Measurements from ENCODE around the gene NUDT15.

The NUDT15 gene

DNA sequence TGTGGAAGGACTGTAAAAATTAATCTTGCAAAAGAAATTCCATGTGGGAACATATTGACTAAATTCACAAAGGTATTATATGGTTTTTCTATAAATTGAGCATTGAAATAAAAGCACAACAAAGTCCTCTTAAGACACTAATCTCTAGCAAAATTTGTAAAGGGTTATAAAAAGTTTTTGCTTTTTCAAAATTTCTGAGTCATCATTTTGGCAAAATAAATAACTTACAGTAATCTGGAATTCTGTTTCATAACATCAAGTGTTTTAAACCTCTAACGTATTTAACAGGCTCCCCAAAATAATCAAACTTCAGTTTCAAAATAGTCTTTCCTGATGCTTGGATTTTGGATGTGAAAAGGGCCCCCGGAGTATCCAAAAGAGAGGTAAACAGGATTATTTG lies 31.4 kb downstream of the NUDT15 start:
- CTCF ChIA-PET = no interaction called here
- H3K9me3 ChIP-seq (ENCODE audit: control insufficient read depth, insufficient read depth, low read depth, low read length) = no peaks in the 10 kb centered on the region
- H3K36me3 ChIP-seq (ENCODE audit: control insufficient read depth in 2 of 2, insufficient read depth in 1 of 2, low read length in 2 of 2) = peaks cover 4 to 69% of the 10 kb centered on the region in 2 experiments; a peak in 2 of 3 replicates

DNA sequence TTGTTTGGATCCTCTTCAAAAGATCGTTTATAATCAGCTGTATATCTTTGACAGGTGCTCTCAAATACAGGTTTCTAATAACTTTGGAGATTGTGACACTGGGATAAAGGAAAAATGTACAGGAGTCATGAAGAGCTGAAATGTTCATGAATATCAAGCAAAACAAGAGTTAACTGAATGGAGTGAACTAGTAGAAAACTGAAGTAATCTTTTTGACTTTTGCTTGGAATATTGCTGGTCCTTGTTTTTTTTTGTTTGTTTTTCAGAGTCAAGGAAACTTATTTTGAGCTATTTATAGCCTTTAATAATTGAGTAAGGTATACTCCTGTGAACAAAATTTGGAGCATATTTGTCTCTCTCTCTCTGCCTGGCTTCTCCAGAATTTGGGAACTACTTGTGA lies 32.0 kb downstream of the NUDT15 start:
- Histone ChIP-seq H3K36me3 (ENCODE audit: control insufficient read depth in 2 of 2, insufficient read depth in 1 of 2, low read length in 2 of 2) (peaks cover 4 to 76% of the 10 kb centered on the region in 2 experiments; a peak in 2 of 3 replicates), H3K4me1 (ENCODE audit: control insufficient read depth, insufficient read depth, low read length) (no peaks in the 10 kb centered on the region), H3K9me3 (ENCODE audit: control insufficient read depth, insufficient read depth, low read depth, low read length) (no peaks in the 10 kb centered on the region), H3K27ac (ENCODE audit: extremely low read depth, low read depth, low read length) (no peak overlapping the region), H3K4me3 (ENCODE audit: low read depth, low read length) (no peak overlapping the region)
- TF ChIP-seq SETDB1 (IDR thresholded peaks at IDR 0.05; ENCODE audit: insufficient read length, low read length) = peak; percentile 76
- TF ChIP-seq ZNF530 (tag by site-specific recombination; IDR thresholded peaks at IDR 0.05; ENCODE audit: low read depth) = no peak
- ChIA-PET POLR2A (no interaction called here), CTCF (no interaction called here)

More for the DNA sequence above, 31.4 kb downstream of the NUDT15 start:
- H3K4me1 ChIP-seq (ENCODE audit: control insufficient read depth, insufficient read depth, low read length) = no peaks in the 10 kb centered on the region
- TF ChIP-seq ZNF157 (tag by site-specific recombination; IDR thresholded peaks at IDR 0.05) (no peak), SETDB1 (IDR thresholded peaks at IDR 0.05; ENCODE audit: insufficient read length, low read length) (peak; percentile 59), ZNF501 (tag by site-specific recombination; IDR thresholded peaks at IDR 0.05) (no peak)
- TF ChIP-seq, protein P1, sequence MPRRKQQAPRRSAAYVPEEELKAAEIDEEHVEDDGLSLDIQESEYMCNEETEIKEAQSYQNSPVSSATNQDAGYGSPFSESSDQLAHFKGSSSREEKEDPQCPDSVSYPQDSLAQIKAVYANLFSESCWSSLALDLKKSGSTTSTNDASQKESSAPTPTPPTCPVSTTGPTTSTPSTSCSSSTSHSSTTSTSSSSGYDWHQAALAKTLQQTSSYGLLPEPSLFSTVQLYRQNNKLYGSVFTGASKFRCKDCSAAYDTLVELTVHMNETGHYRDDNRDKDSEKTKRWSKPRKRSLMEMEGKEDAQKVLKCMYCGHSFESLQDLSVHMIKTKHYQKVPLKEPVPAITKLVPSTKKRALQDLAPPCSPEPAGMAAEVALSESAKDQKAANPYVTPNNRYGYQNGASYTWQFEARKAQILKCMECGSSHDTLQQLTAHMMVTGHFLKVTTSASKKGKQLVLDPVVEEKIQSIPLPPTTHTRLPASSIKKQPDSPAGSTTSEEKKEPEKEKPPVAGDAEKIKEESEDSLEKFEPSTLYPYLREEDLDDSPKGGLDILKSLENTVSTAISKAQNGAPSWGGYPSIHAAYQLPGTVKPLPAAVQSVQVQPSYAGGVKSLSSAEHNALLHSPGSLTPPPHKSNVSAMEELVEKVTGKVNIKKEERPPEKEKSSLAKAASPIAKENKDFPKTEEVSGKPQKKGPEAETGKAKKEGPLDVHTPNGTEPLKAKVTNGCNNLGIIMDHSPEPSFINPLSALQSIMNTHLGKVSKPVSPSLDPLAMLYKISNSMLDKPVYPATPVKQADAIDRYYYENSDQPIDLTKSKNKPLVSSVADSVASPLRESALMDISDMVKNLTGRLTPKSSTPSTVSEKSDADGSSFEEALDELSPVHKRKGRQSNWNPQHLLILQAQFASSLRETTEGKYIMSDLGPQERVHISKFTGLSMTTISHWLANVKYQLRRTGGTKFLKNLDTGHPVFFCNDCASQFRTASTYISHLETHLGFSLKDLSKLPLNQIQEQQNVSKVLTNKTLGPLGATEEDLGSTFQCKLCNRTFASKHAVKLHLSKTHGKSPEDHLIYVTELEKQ (tag by site-specific recombination; IDR thresholded peaks at IDR 0.05; ENCODE audit: borderline replicate concordance) = no peak
- H3K4me3 ChIP-seq (ENCODE audit: low read depth, low read length) = no peak overlapping the region
- POLR2A ChIA-PET = no interaction called here
- no peak overlapping the region for H3K27ac ChIP-seq (ENCODE audit: extremely low read depth, low read depth, low read length)

DNA sequence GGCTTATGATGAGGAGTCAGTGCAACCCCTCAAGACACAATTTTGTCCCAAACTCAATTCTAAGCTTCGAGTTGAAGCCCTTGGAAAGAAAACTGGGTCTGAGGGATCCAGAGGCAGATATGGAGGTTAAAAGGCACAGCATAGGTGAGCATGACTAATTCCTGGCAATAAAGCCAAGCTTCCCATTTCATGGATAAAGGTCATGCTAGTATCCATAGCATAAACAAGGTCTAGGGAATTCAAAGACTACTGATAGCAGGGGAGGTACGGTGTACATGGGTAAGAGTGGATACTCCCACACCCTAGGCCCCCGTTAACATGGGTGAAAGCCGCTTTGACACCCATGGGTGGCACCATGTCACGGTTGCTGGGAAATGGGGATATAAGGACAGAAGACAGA lies 33.4 kb downstream of the NUDT15 start:
- peak; percentile 37 for TF ChIP-seq SETDB1 (IDR thresholded peaks at IDR 0.05; ENCODE audit: insufficient read length, low read length)
- no peak for TF ChIP-seq SCRT1 (tag by site-specific recombination; IDR thresholded peaks at IDR 0.05; ENCODE audit: borderline replicate concordance)

DNA sequence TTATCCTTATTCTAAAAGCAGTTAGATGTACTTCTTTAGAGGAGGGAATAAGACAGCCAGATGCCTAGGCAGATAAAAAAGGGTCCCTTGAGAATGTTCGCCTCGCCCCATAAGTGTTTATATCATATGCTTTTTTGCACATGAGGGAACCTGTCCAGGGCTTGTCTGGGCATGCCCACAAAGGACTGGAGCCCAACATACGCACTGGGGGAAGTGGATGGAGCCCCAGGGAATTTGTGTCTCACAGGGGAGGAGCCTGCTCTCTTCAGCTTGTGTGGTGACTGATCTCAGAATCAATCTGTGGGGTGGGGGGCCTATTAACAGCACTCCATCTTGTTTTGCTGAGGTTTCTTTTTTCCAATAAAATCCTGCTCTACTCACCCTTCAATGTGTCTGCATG lies 34.8 kb downstream of the NUDT15 start:
- Histone ChIP-seq H3K27ac (ENCODE audit: extremely low read depth, low read depth, low read length) (peak overlapping the region; percentile 24; the same call in 1 of the 2 replicates), H3K4me1 (ENCODE audit: control insufficient read depth, insufficient read depth, low read length) (no peaks in the 10 kb centered on the region), H3K36me3 (ENCODE audit: control insufficient read depth in 2 of 2, insufficient read depth in 1 of 2, low read length in 2 of 2) (peaks cover 15 to 86% of the 10 kb centered on the region in 2 experiments), H3K9me3 (ENCODE audit: control insufficient read depth, insufficient read depth, low read depth, low read length) (no peaks in the 10 kb centered on the region), H3K4me3 (ENCODE audit: low read depth, low read length) (no peak overlapping the region)
- ChIA-PET CTCF (no interaction called here), POLR2A (no interaction called here)
- TF ChIP-seq, protein P2, sequence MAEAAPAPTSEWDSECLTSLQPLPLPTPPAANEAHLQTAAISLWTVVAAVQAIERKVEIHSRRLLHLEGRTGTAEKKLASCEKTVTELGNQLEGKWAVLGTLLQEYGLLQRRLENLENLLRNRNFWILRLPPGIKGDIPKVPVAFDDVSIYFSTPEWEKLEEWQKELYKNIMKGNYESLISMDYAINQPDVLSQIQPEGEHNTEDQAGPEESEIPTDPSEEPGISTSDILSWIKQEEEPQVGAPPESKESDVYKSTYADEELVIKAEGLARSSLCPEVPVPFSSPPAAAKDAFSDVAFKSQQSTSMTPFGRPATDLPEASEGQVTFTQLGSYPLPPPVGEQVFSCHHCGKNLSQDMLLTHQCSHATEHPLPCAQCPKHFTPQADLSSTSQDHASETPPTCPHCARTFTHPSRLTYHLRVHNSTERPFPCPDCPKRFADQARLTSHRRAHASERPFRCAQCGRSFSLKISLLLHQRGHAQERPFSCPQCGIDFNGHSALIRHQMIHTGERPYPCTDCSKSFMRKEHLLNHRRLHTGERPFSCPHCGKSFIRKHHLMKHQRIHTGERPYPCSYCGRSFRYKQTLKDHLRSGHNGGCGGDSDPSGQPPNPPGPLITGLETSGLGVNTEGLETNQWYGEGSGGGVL (tag by site-specific recombination; IDR thresholded peaks at IDR 0.05) = no peak
- TF ChIP-seq, protein P3, sequence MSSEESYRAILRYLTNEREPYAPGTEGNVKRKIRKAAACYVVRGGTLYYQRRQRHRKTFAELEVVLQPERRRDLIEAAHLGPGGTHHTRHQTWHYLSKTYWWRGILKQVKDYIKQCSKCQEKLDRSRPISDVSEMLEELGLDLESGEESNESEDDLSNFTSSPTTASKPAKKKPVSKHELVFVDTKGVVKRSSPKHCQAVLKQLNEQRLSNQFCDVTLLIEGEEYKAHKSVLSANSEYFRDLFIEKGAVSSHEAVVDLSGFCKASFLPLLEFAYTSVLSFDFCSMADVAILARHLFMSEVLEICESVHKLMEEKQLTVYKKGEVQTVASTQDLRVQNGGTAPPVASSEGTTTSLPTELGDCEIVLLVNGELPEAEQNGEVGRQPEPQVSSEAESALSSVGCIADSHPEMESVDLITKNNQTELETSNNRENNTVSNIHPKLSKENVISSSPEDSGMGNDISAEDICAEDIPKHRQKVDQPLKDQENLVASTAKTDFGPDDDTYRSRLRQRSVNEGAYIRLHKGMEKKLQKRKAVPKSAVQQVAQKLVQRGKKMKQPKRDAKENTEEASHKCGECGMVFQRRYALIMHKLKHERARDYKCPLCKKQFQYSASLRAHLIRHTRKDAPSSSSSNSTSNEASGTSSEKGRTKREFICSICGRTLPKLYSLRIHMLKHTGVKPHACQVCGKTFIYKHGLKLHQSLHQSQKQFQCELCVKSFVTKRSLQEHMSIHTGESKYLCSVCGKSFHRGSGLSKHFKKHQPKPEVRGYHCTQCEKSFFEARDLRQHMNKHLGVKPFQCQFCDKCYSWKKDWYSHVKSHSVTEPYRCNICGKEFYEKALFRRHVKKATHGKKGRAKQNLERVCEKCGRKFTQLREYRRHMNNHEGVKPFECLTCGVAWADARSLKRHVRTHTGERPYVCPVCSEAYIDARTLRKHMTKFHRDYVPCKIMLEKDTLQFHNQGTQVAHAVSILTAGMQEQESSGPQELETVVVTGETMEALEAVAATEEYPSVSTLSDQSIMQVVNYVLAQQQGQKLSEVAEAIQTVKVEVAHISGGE (tag by site-specific recombination; conservative IDR thresholded peaks at IDR 0.05; ENCODE audit: low read depth) = no peak
- TF ChIP-seq ZNF302 (tag by site-specific recombination; IDR thresholded peaks at IDR 0.05; ENCODE audit: low read depth) (no peak), SP3 (tag by site-specific recombination; IDR thresholded peaks at IDR 0.05) (no peak)
- TF ChIP-seq, protein P4, sequence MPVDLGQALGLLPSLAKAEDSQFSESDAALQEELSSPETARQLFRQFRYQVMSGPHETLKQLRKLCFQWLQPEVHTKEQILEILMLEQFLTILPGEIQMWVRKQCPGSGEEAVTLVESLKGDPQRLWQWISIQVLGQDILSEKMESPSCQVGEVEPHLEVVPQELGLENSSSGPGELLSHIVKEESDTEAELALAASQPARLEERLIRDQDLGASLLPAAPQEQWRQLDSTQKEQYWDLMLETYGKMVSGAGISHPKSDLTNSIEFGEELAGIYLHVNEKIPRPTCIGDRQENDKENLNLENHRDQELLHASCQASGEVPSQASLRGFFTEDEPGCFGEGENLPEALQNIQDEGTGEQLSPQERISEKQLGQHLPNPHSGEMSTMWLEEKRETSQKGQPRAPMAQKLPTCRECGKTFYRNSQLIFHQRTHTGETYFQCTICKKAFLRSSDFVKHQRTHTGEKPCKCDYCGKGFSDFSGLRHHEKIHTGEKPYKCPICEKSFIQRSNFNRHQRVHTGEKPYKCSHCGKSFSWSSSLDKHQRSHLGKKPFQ (tag by site-specific recombination; IDR thresholded peaks at IDR 0.05) = no peak
- TF ChIP-seq, protein P5, sequence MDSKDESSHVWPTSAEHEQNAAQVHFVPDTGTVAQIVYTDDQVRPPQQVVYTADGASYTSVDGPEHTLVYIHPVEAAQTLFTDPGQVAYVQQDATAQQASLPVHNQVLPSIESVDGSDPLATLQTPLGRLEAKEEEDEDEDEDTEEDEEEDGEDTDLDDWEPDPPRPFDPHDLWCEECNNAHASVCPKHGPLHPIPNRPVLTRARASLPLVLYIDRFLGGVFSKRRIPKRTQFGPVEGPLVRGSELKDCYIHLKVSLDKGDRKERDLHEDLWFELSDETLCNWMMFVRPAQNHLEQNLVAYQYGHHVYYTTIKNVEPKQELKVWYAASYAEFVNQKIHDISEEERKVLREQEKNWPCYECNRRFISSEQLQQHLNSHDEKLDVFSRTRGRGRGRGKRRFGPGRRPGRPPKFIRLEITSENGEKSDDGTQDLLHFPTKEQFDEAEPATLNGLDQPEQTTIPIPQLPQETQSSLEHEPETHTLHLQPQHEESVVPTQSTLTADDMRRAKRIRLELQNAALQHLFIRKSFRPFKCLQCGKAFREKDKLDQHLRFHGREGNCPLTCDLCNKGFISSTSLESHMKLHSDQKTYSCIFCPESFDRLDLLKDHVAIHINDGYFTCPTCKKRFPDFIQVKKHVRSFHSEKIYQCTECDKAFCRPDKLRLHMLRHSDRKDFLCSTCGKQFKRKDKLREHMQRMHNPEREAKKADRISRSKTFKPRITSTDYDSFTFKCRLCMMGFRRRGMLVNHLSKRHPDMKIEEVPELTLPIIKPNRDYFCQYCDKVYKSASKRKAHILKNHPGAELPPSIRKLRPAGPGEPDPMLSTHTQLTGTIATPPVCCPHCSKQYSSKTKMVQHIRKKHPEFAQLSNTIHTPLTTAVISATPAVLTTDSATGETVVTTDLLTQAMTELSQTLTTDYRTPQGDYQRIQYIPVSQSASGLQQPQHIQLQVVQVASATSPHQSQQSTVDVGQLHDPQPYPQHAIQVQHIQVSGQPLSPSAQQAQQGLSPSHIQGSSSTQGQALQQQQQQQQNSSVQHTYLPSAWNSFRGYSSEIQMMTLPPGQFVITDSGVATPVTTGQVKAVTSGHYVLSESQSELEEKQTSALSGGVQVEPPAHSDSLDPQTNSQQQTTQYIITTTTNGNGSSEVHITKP (tag by site-specific recombination; IDR thresholded peaks at IDR 0.05) = no peak

More for the DNA sequence above, 33.4 kb downstream of the NUDT15 start:
- Histone ChIP-seq H3K27ac (ENCODE audit: extremely low read depth, low read depth, low read length) (no peak overlapping the region), H3K36me3 (ENCODE audit: control insufficient read depth in 2 of 2, insufficient read depth in 1 of 2, low read length in 2 of 2) (peaks cover 5 to 84% of the 10 kb centered on the region in 2 experiments; a peak in 2 of 3 replicates), H3K4me1 (ENCODE audit: control insufficient read depth, insufficient read depth, low read length) (no peaks in the 10 kb centered on the region), H3K9me3 (ENCODE audit: control insufficient read depth, insufficient read depth, low read depth, low read length) (no peaks in the 10 kb centered on the region), H3K4me3 (ENCODE audit: low read depth, low read length) (no peak overlapping the region)
- ChIA-PET POLR2A (no interaction called here), CTCF (no interaction called here)
